ENCODE measurements around the gene TRDN.

TRDN gene

GRCh38 chr6:123658848-123659247, 22.1 kb upstream of the TRDN start:
- no peak overlapping the region for H3K4me3 ChIP-seq (ENCODE audit: insufficient read depth, low read depth, low read length)
- H3K27ac ChIP-seq (ENCODE audit: insufficient read depth, low read depth, low read length, poor library complexity, severe bottlenecking) = no peak overlapping the region
- no peaks in the 10 kb centered on the region for H3K27me3 ChIP-seq (ENCODE audit: control insufficient read depth, insufficient read depth, low read length, poor library complexity, severe bottlenecking)
- H3K9me3 ChIP-seq (ENCODE audit: control insufficient read depth, low read length) = no peaks in the 10 kb centered on the region
- WGBS, 2 experiments = 96% methylated on average over 1 of the region's 1 CpG
- no peaks in the 10 kb centered on the region for H3K36me3 ChIP-seq (ENCODE audit: control insufficient read depth, insufficient read depth, low read length)
- H3K4me1 ChIP-seq (ENCODE audit: control insufficient read depth, insufficient read depth, low read length) = no peaks in the 10 kb centered on the region

DNA sequence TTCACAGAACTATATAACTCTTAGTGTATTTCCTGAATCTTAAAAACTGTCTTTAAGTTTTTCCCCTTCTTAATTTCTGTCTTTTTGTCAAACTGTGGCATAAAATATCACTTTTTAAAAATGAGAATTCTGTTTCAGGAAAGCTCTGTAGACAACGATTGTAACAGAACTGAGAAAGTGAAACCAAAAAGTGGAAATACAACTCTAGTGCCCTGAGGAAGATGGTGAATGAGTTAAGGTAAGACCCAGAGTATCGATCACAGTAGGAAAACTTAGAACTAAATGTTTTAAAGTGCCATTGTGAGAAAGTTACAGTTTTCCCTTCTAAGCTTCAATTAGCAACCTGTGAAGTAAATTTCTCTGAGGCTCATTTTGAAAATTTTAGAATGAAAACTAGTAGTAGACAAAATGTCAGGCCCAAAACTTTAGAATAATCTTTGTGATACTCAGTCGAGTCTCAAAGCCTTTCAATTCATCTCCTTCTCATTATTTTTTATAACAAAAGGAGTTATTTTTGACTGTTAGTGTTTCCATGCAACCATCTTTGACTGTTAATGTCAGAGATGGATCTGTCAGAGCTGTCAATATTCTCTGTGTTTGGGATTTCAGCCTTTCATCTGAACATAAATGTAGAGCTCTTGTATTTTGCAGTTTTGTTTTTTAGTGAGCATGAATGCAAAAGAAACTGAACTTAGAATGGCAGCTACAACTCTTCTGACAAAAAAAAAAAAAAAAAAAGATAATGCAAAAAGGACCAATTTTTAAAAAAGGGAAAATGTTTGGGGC, 19.0 kb upstream of the TRDN start:
- H3K36me3 ChIP-seq (ENCODE audit: control insufficient read depth, insufficient read depth, low read length) = no peaks in the 10 kb centered on the region
- H3K9me3 ChIP-seq (ENCODE audit: control insufficient read depth, low read length) = no peaks in the 10 kb centered on the region
- no peak overlapping the region for H3K4me3 ChIP-seq (ENCODE audit: insufficient read depth, low read depth, low read length)
- H3K27me3 ChIP-seq (ENCODE audit: control insufficient read depth, insufficient read depth, low read length, poor library complexity, severe bottlenecking) = no peaks in the 10 kb centered on the region
- 80 to 96% methylated on average over 2 to 3 of the region's 3 CpGs for WGBS, 2 experiments
- no peak overlapping the region for H3K27ac ChIP-seq (ENCODE audit: insufficient read depth, low read depth, low read length, poor library complexity, severe bottlenecking)
- no peaks in the 10 kb centered on the region for H3K4me1 ChIP-seq (ENCODE audit: control insufficient read depth, insufficient read depth, low read length)

DNA sequence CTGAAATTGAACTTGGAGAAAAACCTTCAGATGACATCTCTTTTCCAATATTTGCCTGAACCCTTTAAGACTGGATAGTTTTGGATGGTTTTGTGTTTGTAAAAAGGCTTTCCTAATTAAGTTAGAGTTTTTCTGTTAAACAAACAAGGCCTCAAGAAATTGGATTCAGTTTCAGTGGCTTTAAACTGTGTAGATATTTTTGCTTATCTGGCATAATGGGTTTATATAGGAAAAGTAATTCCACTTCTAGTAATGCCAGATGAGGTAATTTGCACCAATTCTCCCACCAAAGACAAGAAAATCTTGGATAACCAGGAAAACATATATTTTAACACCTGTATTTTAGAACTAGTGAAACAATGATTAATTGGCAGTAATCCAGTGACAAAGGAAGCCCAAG, 12.0 kb upstream of the TRDN start:
- no peak overlapping the region for H3K4me3 ChIP-seq (ENCODE audit: insufficient read depth, low read depth, low read length)
- no peaks in the 10 kb centered on the region for H3K27me3 ChIP-seq (ENCODE audit: control insufficient read depth, insufficient read depth, low read length, poor library complexity, severe bottlenecking)
- H3K4me1 ChIP-seq (ENCODE audit: control insufficient read depth, insufficient read depth, low read length) = no peaks in the 10 kb centered on the region
- H3K9me3 ChIP-seq (ENCODE audit: control insufficient read depth, low read length) = no peaks in the 10 kb centered on the region
- no peaks in the 10 kb centered on the region for H3K36me3 ChIP-seq (ENCODE audit: control insufficient read depth, insufficient read depth, low read length)
- no peak overlapping the region for H3K27ac ChIP-seq (ENCODE audit: insufficient read depth, low read depth, low read length, poor library complexity, severe bottlenecking)

GRCh38 chr6:123648020-123648580, 11.3 kb upstream of the TRDN start:
- Histone ChIP-seq H3K4me1 (ENCODE audit: control insufficient read depth, insufficient read depth, low read length) (no peaks in the 10 kb centered on the region), H3K27ac (ENCODE audit: insufficient read depth, low read depth, low read length, poor library complexity, severe bottlenecking) (no peak overlapping the region), H3K9me3 (ENCODE audit: control insufficient read depth, low read length) (no peaks in the 10 kb centered on the region), H3K27me3 (ENCODE audit: control insufficient read depth, insufficient read depth, low read length, poor library complexity, severe bottlenecking) (no peaks in the 10 kb centered on the region), H3K36me3 (ENCODE audit: control insufficient read depth, insufficient read depth, low read length) (no peaks in the 10 kb centered on the region), H3K4me3 (ENCODE audit: insufficient read depth, low read depth, low read length) (no peak overlapping the region)
- 92 to 93% methylated on average over 1 of the region's 1 CpG for WGBS, 2 experiments

DNA sequence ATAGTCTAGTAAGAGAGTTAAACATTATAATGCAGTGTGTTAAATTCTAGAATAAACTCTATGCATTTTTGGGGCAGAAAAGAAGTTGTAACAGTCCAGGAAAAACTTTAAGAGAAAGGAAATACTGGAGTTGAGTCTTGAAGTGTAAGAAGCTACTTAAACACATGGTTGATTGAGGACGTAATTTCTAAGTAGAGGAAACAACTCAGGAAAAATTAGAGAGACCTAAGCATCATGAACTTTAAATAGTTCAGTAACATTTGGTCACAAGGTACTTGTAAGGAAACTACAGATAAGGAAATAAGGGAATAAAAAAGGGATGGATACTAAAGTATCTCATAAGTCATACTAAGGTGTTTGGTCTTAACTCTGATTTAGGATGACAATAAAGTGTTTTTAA, 4.7 kb upstream of the TRDN start:
- WGBS, 2 experiments = 93 to 100% methylated on average over 1 of the region's 1 CpG
- no peaks in the 10 kb centered on the region for H3K9me3 ChIP-seq (ENCODE audit: control insufficient read depth, low read length)
- no peaks in the 10 kb centered on the region for H3K36me3 ChIP-seq (ENCODE audit: control insufficient read depth, insufficient read depth, low read length)
- H3K4me1 ChIP-seq (ENCODE audit: control insufficient read depth, insufficient read depth, low read length) = peaks cover 6% of the 10 kb centered on the region
- H3K4me3 ChIP-seq (ENCODE audit: insufficient read depth, low read depth, low read length) = no peak overlapping the region
- no peak overlapping the region for H3K27ac ChIP-seq (ENCODE audit: insufficient read depth, low read depth, low read length, poor library complexity, severe bottlenecking)
- no peaks in the 10 kb centered on the region for H3K27me3 ChIP-seq (ENCODE audit: control insufficient read depth, insufficient read depth, low read length, poor library complexity, severe bottlenecking)

DNA sequence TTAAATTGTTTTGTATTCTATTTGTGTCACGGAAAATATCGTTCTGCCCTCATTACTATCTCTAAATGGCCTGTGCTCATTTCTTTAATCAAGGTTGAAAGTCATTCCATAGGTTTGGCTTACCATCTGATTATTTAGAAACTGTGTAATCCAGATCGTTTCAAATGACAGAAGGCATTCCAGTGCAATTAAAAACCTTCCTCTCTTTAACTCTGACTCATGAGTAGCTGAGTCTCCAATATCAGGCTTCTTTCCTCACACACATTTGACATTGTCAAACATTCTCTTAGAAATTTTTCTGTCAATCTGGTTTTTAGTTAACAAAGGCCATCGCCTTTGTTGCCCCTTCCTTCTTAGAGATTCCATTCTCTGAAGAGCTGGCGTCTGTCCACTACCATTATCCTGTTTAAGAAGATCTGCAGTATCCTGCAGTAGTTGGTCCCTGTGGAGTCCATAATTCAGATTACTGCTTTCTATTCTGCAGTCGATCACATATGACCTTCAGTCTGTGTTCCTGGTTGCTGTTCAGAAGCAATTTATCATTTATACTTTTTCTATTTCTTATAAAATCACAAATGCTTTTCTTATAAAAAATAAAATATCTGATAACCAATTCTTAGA, 3.9 kb upstream of the TRDN start:
- no peaks in the 10 kb centered on the region for H3K9me3 ChIP-seq (ENCODE audit: control insufficient read depth, low read length)
- H3K4me1 ChIP-seq (ENCODE audit: control insufficient read depth, insufficient read depth, low read length) = peaks cover 8% of the 10 kb centered on the region
- WGBS, 2 experiments = 82 to 86% methylated on average over 6 of the region's 6 CpGs
- no peaks in the 10 kb centered on the region for H3K27me3 ChIP-seq (ENCODE audit: control insufficient read depth, insufficient read depth, low read length, poor library complexity, severe bottlenecking)
- no peaks in the 10 kb centered on the region for H3K36me3 ChIP-seq (ENCODE audit: control insufficient read depth, insufficient read depth, low read length)
- H3K4me3 ChIP-seq (ENCODE audit: insufficient read depth, low read depth, low read length) = no peak overlapping the region
- no peak overlapping the region for H3K27ac ChIP-seq (ENCODE audit: insufficient read depth, low read depth, low read length, poor library complexity, severe bottlenecking)

- Histone ChIP-seq H3K4me3 (ENCODE audit: insufficient read depth, low read depth, low read length) (no peak overlapping the region), H3K4me1 (ENCODE audit: control insufficient read depth, insufficient read depth, low read length) (peaks cover 8% of the 10 kb centered on the region), H3K27ac (ENCODE audit: insufficient read depth, low read depth, low read length, poor library complexity, severe bottlenecking) (no peak overlapping the region), H3K27me3 (ENCODE audit: control insufficient read depth, insufficient read depth, low read length, poor library complexity, severe bottlenecking) (no peaks in the 10 kb centered on the region), H3K36me3 (ENCODE audit: control insufficient read depth, insufficient read depth, low read length) (no peaks in the 10 kb centered on the region), H3K9me3 (ENCODE audit: control insufficient read depth, low read length) (no peaks in the 10 kb centered on the region)
- 69 to 80% methylated on average over 1 of the region's 1 CpG for WGBS, 2 experiments
These were observed 2.1 kb upstream of the TRDN start for GRCh38 chr6:123638865-123639264.

- no peaks in the 10 kb centered on the region for H3K27me3 ChIP-seq (ENCODE audit: control insufficient read depth, insufficient read depth, low read length, poor library complexity, severe bottlenecking)
- peaks cover 8% of the 10 kb centered on the region for H3K4me1 ChIP-seq (ENCODE audit: control insufficient read depth, insufficient read depth, low read length)
- peak overlapping the region; percentile 38 for H3K27ac ChIP-seq (ENCODE audit: insufficient read depth, low read depth, low read length, poor library complexity, severe bottlenecking)
- H3K4me3 ChIP-seq (ENCODE audit: insufficient read depth, low read depth, low read length) = no peak overlapping the region
- H3K9me3 ChIP-seq (ENCODE audit: control insufficient read depth, low read length) = no peaks in the 10 kb centered on the region
- H3K36me3 ChIP-seq (ENCODE audit: control insufficient read depth, insufficient read depth, low read length) = no peaks in the 10 kb centered on the region
- WGBS, 2 experiments = 80 to 89% methylated on average over 1 of the region's 1 CpG
These were observed 468 bp downstream of the TRDN start for GRCh38 chr6:123636282-123636681.

GRCh38 chr6:123635567-123635966, 1.2 kb downstream of the TRDN start:
- WGBS, 2 experiments = no CpG with 5 or more reads among the region's 1 CpG
- peaks cover 5% of the 10 kb centered on the region for H3K4me1 ChIP-seq (ENCODE audit: control insufficient read depth, insufficient read depth, low read length)
- H3K4me3 ChIP-seq (ENCODE audit: insufficient read depth, low read depth, low read length) = no peak overlapping the region
- no peak overlapping the region for H3K27ac ChIP-seq (ENCODE audit: insufficient read depth, low read depth, low read length, poor library complexity, severe bottlenecking)
- H3K9me3 ChIP-seq (ENCODE audit: control insufficient read depth, low read length) = no peaks in the 10 kb centered on the region
- H3K36me3 ChIP-seq (ENCODE audit: control insufficient read depth, insufficient read depth, low read length) = no peaks in the 10 kb centered on the region
- H3K27me3 ChIP-seq (ENCODE audit: control insufficient read depth, insufficient read depth, low read length, poor library complexity, severe bottlenecking) = no peaks in the 10 kb centered on the region

DNA sequence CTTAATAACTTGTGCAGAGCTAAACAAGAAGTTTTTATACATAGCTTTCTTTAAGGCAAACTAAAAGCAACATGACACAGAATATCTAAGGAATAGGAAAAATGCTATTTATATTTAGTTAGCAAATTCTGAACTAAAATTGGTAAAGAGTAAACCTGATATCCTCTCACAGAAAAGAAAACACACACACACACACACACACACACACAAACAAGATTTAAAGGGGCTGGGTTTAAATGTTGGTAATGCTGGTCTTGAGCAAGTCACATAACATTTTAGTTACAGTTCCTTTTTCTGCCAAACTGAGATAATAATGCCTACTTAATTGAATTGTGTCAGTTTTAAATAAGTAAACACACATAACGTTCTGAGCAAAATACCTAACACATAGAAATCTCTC, 1.6 kb downstream of the TRDN start:
- Histone ChIP-seq H3K27me3 (ENCODE audit: control insufficient read depth, insufficient read depth, low read length, poor library complexity, severe bottlenecking) (no peaks in the 10 kb centered on the region), H3K27ac (ENCODE audit: insufficient read depth, low read depth, low read length, poor library complexity, severe bottlenecking) (no peak overlapping the region), H3K36me3 (ENCODE audit: control insufficient read depth, insufficient read depth, low read length) (no peaks in the 10 kb centered on the region), H3K4me1 (ENCODE audit: control insufficient read depth, insufficient read depth, low read length) (peaks cover 5% of the 10 kb centered on the region), H3K9me3 (ENCODE audit: control insufficient read depth, low read length) (no peaks in the 10 kb centered on the region), H3K4me3 (ENCODE audit: insufficient read depth, low read depth, low read length) (no peak overlapping the region)
- WGBS, 2 experiments = 50% methylated on average over 1 of the region's 1 CpG; no CpG with 5 or more reads in 1 of the 2 experiments
